ENCODE data around the gene ADGRD1. TPM values are rescaled to one million over a fixed set of nuclear protein-coding genes. Genes with fewer than 3 reads are reported as not detected.

The ADGRD1 gene
- total and polyA plus RNA-seq, 5 donors from 2014 or later: 0.56 TPM; not detected in 4

DNA sequence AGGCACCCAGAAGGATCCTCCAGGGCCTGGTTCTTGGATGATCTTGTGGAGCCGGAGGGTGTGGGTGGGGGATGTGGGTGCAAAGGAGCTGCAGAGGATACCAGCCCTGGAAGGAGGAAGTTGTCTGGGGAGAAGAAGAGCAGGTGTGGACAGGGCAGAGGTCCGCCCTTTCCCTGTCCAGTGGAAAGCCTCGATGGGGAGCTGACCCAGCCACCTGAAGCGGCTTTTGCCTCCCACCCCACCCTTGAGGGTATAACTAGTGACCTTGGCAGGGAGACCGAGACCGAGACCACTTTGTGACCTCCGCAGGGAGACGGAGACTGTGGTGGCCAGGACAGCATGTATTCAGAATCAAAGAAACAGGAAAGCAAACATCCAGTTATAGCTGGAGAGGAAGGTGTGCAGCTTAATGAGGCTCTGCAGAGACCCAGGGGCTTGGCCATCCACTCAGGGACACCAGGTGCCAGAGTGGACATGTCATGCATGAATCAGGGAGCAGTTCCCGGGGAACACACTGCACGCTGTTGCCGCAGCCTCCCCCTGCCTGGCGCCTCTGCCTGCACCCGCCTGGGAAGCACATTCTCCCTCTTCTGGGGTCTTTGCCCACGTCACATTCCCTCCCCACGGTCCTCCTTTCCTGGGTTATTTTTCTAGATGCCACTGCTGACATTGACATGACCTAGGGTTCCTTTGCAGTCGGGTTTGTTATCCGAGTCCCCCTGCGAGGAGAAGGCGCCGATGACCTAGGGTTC lies 87.7 kb downstream of the ADGRD1 start:
- Mint-ChIP-seq H3K36me3 (no peaks in the 10 kb centered on the region), H3K9me3 (no peaks in the 10 kb centered on the region)

DNA sequence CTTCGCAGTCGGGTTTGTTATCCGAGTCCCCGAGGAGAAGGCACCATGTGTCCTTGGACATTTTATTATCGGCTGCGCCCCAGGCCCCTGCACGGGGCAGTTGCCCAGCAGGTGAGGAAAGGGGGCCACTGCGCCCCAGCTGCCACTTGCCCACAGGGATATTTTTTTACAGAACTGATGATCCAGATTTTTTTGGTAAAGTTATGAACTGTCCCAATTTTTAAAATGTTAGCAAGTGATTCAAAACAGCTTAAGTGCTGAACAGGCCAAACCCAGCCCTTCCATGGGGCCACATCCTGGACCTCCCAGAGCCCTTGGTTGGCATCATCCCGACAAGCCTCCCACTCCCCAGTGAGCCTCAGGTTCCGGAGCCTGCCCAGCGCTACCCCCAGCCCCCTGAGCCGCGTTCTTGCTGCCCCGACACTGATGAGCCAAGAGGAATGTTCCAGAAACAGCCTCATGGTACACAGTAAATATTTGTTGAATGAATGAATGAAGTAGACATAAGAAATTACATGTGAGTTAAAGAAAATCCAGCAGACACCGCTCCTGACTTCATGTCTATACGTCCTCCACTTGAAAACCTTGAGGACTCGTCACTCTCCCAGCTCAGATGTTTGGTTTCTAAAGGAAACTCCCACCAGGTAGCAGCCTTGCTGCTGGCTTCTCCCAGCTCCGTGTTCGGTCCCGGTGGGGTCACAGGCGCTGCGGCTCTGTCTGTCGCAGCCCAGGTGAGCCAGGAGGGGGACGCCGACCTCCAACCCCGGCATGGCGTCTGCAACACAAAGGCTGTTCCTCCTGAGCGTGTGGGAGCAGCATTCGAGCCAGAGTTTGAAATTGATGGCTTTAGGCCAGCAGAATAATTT lies 88.5 kb downstream of the ADGRD1 start:
- Mint-ChIP-seq H3K9me3 (no peaks in the 10 kb centered on the region), H3K27me3 (no peaks in the 10 kb centered on the region), H3K4me3 (no peak overlapping the region), H3K36me3 (no peaks in the 10 kb centered on the region), H3K27ac (no peak overlapping the region), H3K4me1 (no peaks in the 10 kb centered on the region)
- no peaks in the 10 kb centered on the region for H3K9me3 ChIP-seq (ENCODE audit: control insufficient read depth in 2 of 2, low read length in 2 of 2)
- H3K27me3 ChIP-seq (ENCODE audit: control insufficient read depth, insufficient read depth, low read length): no peaks in the 10 kb centered on the region
- no peak overlapping the region for H3K27ac ChIP-seq (ENCODE audit: insufficient read depth, low read length, poor library complexity, severe bottlenecking)
- no peaks in the 10 kb centered on the region for H3K4me1 ChIP-seq (ENCODE audit: control insufficient read depth, insufficient read depth, low read length, poor library complexity, severe bottlenecking)
- ATAC-seq (ENCODE audit: low read depth in 2 of 2) (no peak), DNase-seq (no peak)
- H3K36me3 ChIP-seq (ENCODE audit: control insufficient read depth, insufficient read depth, low read length): no peaks in the 10 kb centered on the region
- no peak overlapping the region for H3K4me3 ChIP-seq (ENCODE audit: low read depth, low read length)

More for the DNA sequence above, 87.7 kb downstream of the ADGRD1 start:
- Mint-ChIP-seq H3K4me1 (no peaks in the 10 kb centered on the region), H3K27ac (no peak overlapping the region), H3K4me3 (no peak overlapping the region), H3K27me3 (no peaks in the 10 kb centered on the region)
- H3K4me1 ChIP-seq (ENCODE audit: control insufficient read depth, insufficient read depth, low read length, poor library complexity, severe bottlenecking): no peaks in the 10 kb centered on the region
- H3K4me3 ChIP-seq (ENCODE audit: low read depth, low read length): no peak overlapping the region
- no peaks in the 10 kb centered on the region for H3K36me3 ChIP-seq (ENCODE audit: control insufficient read depth, insufficient read depth, low read length)
- no peak for DNase-seq
- ATAC-seq (ENCODE audit: low read depth in 2 of 2): no peak
- no peak overlapping the region for H3K27ac ChIP-seq (ENCODE audit: insufficient read depth, low read length, poor library complexity, severe bottlenecking)
- H3K9me3 ChIP-seq (ENCODE audit: control insufficient read depth in 2 of 2, low read length in 2 of 2): no peaks in the 10 kb centered on the region
- H3K27me3 ChIP-seq (ENCODE audit: control insufficient read depth, insufficient read depth, low read length): no peaks in the 10 kb centered on the region

DNA sequence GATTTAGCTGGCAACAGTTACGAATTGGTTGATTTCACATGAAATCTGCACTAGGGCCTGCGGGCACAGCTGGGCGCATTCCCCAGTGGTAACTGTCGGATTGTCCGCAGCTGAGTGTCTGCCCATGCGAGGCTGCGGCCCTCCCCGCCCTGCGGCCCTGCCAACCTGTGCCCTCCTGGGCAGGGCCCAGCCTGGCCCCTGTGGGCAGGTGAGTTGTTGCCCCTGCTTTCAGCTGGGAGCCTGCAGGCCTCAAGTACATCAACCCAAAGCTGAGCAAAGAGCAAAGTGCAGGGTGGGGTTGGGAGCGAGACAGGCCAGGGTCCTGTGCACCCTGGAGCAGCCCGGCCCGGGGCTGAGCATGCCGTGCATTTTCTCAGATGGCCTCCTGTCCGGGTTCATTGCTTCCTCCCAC lies 89.1 kb downstream of the ADGRD1 start:
- Mint-ChIP-seq H3K9me3 (no peaks in the 10 kb centered on the region), H3K4me3 (no peak overlapping the region), H3K36me3 (no peaks in the 10 kb centered on the region), H3K4me1 (no peaks in the 10 kb centered on the region), H3K27ac (no peak overlapping the region), H3K27me3 (no peaks in the 10 kb centered on the region)
- Histone ChIP-seq H3K4me1 (ENCODE audit: control insufficient read depth, insufficient read depth, low read length, poor library complexity, severe bottlenecking) (no peaks in the 10 kb centered on the region), H3K27me3 (ENCODE audit: control insufficient read depth, insufficient read depth, low read length) (no peaks in the 10 kb centered on the region), H3K9me3 (ENCODE audit: control insufficient read depth in 2 of 2, low read length in 2 of 2) (no peaks in the 10 kb centered on the region), H3K27ac (ENCODE audit: insufficient read depth, low read length, poor library complexity, severe bottlenecking) (no peak overlapping the region), H3K4me3 (ENCODE audit: low read depth, low read length) (no peak overlapping the region), H3K36me3 (ENCODE audit: control insufficient read depth, insufficient read depth, low read length) (no peaks in the 10 kb centered on the region)
- ATAC-seq (ENCODE audit: low read depth in 2 of 2) (no peak), DNase-seq (no peak)

DNA sequence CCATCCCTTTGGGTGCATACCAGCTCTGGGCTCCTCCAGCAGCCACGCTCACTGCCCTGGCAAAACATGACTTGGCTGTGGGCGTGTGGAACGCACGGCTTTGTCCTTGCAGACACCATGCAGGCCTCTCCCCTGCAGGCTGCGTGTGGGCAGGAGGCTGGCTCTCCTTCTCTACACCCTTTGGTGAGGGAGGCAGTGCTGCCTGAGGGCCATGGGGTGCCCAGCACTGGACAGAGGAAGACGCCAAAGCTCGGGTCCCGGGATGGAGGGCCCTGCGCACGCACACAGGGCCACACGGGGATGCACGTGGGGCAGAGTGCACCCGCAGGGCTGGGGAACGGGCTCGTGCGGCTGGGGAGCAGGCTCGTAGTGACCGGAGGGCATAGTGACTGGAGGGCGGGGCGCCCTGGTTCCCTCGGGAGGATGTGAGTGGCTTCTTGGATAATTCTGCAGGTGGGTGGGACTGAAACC lies 89.7 kb downstream of the ADGRD1 start:
- DNase-seq (no peak), ATAC-seq (ENCODE audit: low read depth in 2 of 2) (no peak)
- Mint-ChIP-seq H3K9me3 (no peaks in the 10 kb centered on the region), H3K27ac (no peak overlapping the region), H3K4me3 (no peak overlapping the region), H3K36me3 (no peaks in the 10 kb centered on the region), H3K27me3 (no peaks in the 10 kb centered on the region), H3K4me1 (no peaks in the 10 kb centered on the region)
- no peaks in the 10 kb centered on the region for H3K27me3 ChIP-seq (ENCODE audit: control insufficient read depth, insufficient read depth, low read length)
- H3K4me3 ChIP-seq (ENCODE audit: low read depth, low read length): no peak overlapping the region
- no peaks in the 10 kb centered on the region for H3K9me3 ChIP-seq (ENCODE audit: control insufficient read depth in 2 of 2, low read length in 2 of 2)
- H3K36me3 ChIP-seq (ENCODE audit: control insufficient read depth, insufficient read depth, low read length): no peaks in the 10 kb centered on the region
- no peaks in the 10 kb centered on the region for H3K4me1 ChIP-seq (ENCODE audit: control insufficient read depth, insufficient read depth, low read length, poor library complexity, severe bottlenecking)
- no peak overlapping the region for H3K27ac ChIP-seq (ENCODE audit: insufficient read depth, low read length, poor library complexity, severe bottlenecking)

DNA sequence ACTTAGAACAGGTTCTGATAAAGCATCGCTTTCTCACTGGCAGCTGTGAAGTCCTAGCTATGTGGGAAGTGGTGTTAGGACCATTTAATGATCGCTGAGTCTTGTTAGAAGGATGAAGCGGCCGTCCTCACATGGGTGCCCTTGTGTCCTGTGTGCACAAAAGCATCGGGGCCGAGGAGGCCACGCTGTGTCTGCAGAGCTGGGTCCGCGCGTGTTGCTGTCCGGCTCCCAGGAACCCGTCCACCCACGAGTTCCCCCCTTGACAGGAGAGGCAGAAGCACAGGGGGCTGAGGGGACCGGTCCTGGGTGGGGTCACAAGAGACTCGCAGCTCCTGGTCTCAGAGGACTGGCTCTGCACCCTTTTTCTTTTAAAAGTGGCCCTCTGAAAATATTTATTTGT lies 90.4 kb downstream of the ADGRD1 start:
- no peaks in the 10 kb centered on the region for H3K27me3 ChIP-seq (ENCODE audit: control insufficient read depth, insufficient read depth, low read length)
- no peaks in the 10 kb centered on the region for H3K27me3 Mint-ChIP-seq
- no peaks in the 10 kb centered on the region for H3K36me3 Mint-ChIP-seq
- no peak overlapping the region for H3K27ac Mint-ChIP-seq
- no peak overlapping the region for H3K4me3 ChIP-seq (ENCODE audit: low read depth, low read length)
- no peaks in the 10 kb centered on the region for H3K36me3 ChIP-seq (ENCODE audit: control insufficient read depth, insufficient read depth, low read length)
- DNase-seq (no peak), ATAC-seq (ENCODE audit: low read depth in 2 of 2) (no peak)
- no peaks in the 10 kb centered on the region for H3K4me1 ChIP-seq (ENCODE audit: control insufficient read depth, insufficient read depth, low read length, poor library complexity, severe bottlenecking)
- H3K9me3 ChIP-seq (ENCODE audit: control insufficient read depth in 2 of 2, low read length in 2 of 2): no peaks in the 10 kb centered on the region
- no peaks in the 10 kb centered on the region for H3K9me3 Mint-ChIP-seq
- H3K4me3 Mint-ChIP-seq: peak overlapping the region in 1 of 4 donors; percentile 46
- no peak overlapping the region for H3K27ac ChIP-seq (ENCODE audit: insufficient read depth, low read length, poor library complexity, severe bottlenecking)
- H3K4me1 Mint-ChIP-seq: no peaks in the 10 kb centered on the region

DNA sequence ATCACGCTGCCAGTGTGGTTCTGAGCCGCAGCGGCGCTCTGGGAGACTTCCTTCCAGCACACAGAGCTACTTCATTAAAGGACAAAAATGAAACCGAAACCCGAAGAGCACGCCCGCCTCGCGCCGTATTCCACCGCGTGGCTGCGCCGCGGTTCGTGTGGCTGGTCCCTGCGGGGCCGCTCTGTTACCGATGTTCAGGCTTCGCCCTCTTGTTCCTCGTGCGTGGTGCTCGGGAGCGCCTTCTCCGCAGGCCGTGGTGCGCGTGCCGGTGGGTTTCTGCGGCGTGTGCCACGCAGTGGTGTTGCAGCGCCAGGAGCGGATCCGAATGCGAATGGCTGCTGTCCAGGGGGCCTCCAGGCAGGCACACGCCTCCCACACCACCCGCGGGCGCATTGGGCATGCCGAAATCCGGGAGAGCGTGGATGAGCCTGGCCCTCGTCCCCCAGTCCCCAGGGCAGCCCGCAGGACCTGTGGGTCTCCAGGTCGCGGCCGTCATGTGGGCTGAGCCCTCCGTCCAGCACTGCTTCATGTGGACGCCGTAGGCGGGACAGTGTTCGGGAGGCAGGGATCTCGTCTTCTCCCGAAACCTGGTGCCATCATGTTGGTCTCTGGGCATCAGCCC lies 91.2 kb downstream of the ADGRD1 start:
- Mint-ChIP-seq H3K36me3 (no peaks in the 10 kb centered on the region), H3K27me3 (no peaks in the 10 kb centered on the region), H3K9me3 (peaks cover 0 to 2% (median 0%) of the 10 kb centered on the region in 7 donors), H3K27ac (no peak overlapping the region), H3K4me1 (no peaks in the 10 kb centered on the region), H3K4me3 (no peak overlapping the region)
- ATAC-seq (ENCODE audit: low read depth in 2 of 2) (no peak), DNase-seq (no peak)
- Histone ChIP-seq H3K36me3 (ENCODE audit: control insufficient read depth, insufficient read depth, low read length) (no peaks in the 10 kb centered on the region), H3K4me3 (ENCODE audit: low read depth, low read length) (no peak overlapping the region), H3K4me1 (ENCODE audit: control insufficient read depth, insufficient read depth, low read length, poor library complexity, severe bottlenecking) (no peaks in the 10 kb centered on the region), H3K27me3 (ENCODE audit: control insufficient read depth, insufficient read depth, low read length) (no peaks in the 10 kb centered on the region), H3K9me3 (ENCODE audit: control insufficient read depth in 2 of 2, low read length in 2 of 2) (no peaks in the 10 kb centered on the region), H3K27ac (ENCODE audit: insufficient read depth, low read length, poor library complexity, severe bottlenecking) (no peak overlapping the region)

DNA sequence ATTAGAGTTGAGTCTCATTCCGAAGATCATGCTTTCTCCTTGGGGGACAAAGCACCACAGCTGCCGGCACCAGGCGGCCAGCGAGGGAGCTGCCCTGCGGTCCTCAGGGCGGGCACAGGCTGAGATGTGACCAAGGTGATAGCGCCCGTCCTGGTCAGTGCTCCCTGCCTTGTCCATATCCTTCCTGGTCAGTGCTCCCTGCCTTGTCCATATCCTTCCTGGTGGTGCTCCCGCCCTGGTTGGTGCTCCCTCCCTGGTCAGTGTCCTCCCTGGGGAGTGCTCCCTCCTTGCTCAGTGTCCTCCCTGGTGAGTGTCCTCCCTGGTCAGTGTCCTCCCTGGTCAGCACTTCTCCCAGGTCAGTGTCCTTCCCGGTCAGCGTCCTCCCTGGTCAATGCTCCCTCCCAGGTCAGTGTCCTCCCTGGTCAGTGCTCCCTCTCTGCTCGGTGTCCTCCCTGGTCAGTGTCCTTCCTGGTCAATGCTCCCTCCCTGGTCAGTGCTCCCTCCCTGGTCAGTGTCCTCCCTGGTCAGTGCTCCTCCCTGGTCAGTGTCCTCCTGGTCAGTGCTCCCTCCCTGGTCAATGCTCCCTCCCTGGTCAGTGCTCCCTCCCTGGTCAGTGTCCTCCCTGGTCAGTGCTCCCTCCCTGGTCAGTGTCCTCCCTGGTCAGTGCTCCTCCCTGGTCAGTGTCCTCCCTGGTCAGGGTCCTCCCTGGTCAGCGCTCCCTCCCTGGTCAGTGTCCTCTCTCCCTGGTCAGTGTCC lies 92.2 kb downstream of the ADGRD1 start:
- H3K4me1 Mint-ChIP-seq: no peaks in the 10 kb centered on the region
- no peaks in the 10 kb centered on the region for H3K36me3 ChIP-seq (ENCODE audit: control insufficient read depth, insufficient read depth, low read length)
- no peaks in the 10 kb centered on the region for H3K27me3 ChIP-seq (ENCODE audit: control insufficient read depth, insufficient read depth, low read length)
- H3K27ac Mint-ChIP-seq: no peak overlapping the region
- no peak overlapping the region for H3K4me3 Mint-ChIP-seq
- H3K27me3 Mint-ChIP-seq: peaks cover 1% of the 10 kb centered on the region
- ATAC-seq (ENCODE audit: low read depth in 2 of 2): no peak
- H3K36me3 Mint-ChIP-seq: no peaks in the 10 kb centered on the region
- no peak for DNase-seq
- H3K9me3 Mint-ChIP-seq: peaks cover 0 to 2% (median 0%) of the 10 kb centered on the region in 7 donors
- no peaks in the 10 kb centered on the region for H3K9me3 ChIP-seq (ENCODE audit: control insufficient read depth in 2 of 2, low read length in 2 of 2)
- no peak overlapping the region for H3K4me3 ChIP-seq (ENCODE audit: low read depth, low read length)
- H3K4me1 ChIP-seq (ENCODE audit: control insufficient read depth, insufficient read depth, low read length, poor library complexity, severe bottlenecking): no peaks in the 10 kb centered on the region
- no peak overlapping the region for H3K27ac ChIP-seq (ENCODE audit: insufficient read depth, low read length, poor library complexity, severe bottlenecking)
